HepG2 (cell line): ENCODE measurements around the gene PPP1R13B. TPM values are rescaled to one million over a fixed set of nuclear protein-coding genes. Genes with fewer than 3 reads are reported as not detected.

Experiments used
- ATAC-seq: fragments of 200-7000 bp; cut with Tn5 transposase; 3 replicates; pipeline ENCODE4 v1.9.1; 2020; ENCODE audit warnings: mild to moderate bottlenecking, moderate library complexity
- BruUV-seq: library from RNA; stranded (reverse); fragments of 400-500 nt; replicated peaks from 2 replicates; lab custom pipeline; 2021; lab: Mats Ljungman, UMichigan
- CTCF ChIA-PET: fragments of 300-600 bp; formaldehyde crosslinking; extraction: SDS; loops from one replicate; lab custom pipeline; 2021; ENCODE audit warnings: low total read pairs, inconsistent platforms, low intra/inter-chr PET ratio; lab: Yijun Ruan, JAX
- POLR2A ChIA-PET: fragments of 350-600 bp; sonication (Branson Sonifier 250); formaldehyde crosslinking; loops from one replicate; lab custom pipeline; 2020; ENCODE audit warnings: antibody characterized with exemption, inconsistent platforms; lab: Yijun Ruan, JAX
- DNase-seq: peaks from one replicate; pipeline ENCODE4 v3.0.0-alpha.2; 2015; ENCODE audit warnings: low spot score
- FAIRE-seq: peaks from 3 replicates; lab custom pipeline; 2011; peaks lifted over from hg19 to GRCh38; lab: Jason Lieb, UNC
- H2AFZ ChIP-seq: one replicate; pipeline ENCODE4 v1.6.1; 2011; ENCODE audit warnings: low read length, inconsistent platforms
- H3K27ac ChIP-seq: fragments of 300-600 bp; 3 replicates; pipeline ENCODE4 v1.8.0; 2011; ENCODE audit warnings: mixed run types, mild to moderate bottlenecking, mixed read lengths, low read length, inconsistent platforms; ENCODE audit not compliant: insufficient read depth; ENCODE audit errors: extremely low read length
- H3K27me3 ChIP-seq, 2 experiments: fragments of 200-600 bp in 1 of 2; 2 replicates in 1 of 2; 3 replicates in 1 of 2; pipeline versions ENCODE4 v1.6.0 to v1.8.0; 2011; ENCODE audit warnings: low read length in 2 of 2, mild to moderate bottlenecking in 2 of 2, moderate library complexity in 2 of 2, inconsistent platforms in 1 of 2; ENCODE audit not compliant: insufficient read depth in 2 of 2, control insufficient read depth in 1 of 2
- H3K36me3 ChIP-seq, 2 experiments: fragments of 200-600 bp in 1 of 2; replicated peaks in 1 of 2; 2 replicates in 1 of 2; 3 replicates in 1 of 2; pipeline versions ENCODE4 v1.5.1 to v1.8.0; 2011; ENCODE audit warnings: low read length in 2 of 2, inconsistent platforms in 1 of 2; ENCODE audit not compliant: insufficient read depth in 2 of 2, control insufficient read depth in 1 of 2
- H3K4me1 ChIP-seq: 2 replicates; pipeline ENCODE4 v1.5.1; 2012; ENCODE audit warnings: low read length, inconsistent platforms; ENCODE audit not compliant: insufficient read depth
- H3K4me2 ChIP-seq: 2 replicates; pipeline ENCODE4 v1.6.0; 2011; ENCODE audit warnings: low read depth, low read length, inconsistent platforms
- H3K4me3 ChIP-seq, 3 experiments: fragments of 200-600 bp in 1 of 3; sonication (generic), shearing (Covaris generic) in 1 of 3; replicated peaks in 1 of 3; 2 replicates each; pipeline ENCODE4 v1.5.1; 2011 to 2016; ENCODE audit warnings: low read length in 3 of 3, inconsistent platforms in 2 of 3, low read depth in 2 of 3, mild to moderate bottlenecking in 2 of 3, control low read depth in 1 of 3, mixed read lengths in 1 of 3; ENCODE audit not compliant: insufficient read depth in 1 of 3
- H3K79me2 ChIP-seq: one replicate; pipeline ENCODE4 v1.6.1; 2011; ENCODE audit warnings: low read length, inconsistent platforms; ENCODE audit not compliant: insufficient read depth
- H3K9ac ChIP-seq: 2 replicates; pipeline ENCODE4 v1.6.0; 2011; ENCODE audit warnings: mild to moderate bottlenecking, low read depth, low read length, inconsistent platforms; ENCODE audit not compliant: insufficient read depth
- H3K9me3 ChIP-seq: 2 replicates; pipeline ENCODE4 v1.5.1; 2012; ENCODE audit warnings: mild to moderate bottlenecking, low read length
- H4K20me1 ChIP-seq: 2 replicates; pipeline ENCODE4 v1.6.0; 2011; ENCODE audit warnings: inconsistent platforms, mild to moderate bottlenecking, low read length, moderate library complexity; ENCODE audit not compliant: insufficient read depth
- NFIB ChIP-seq: sonication (generic); formaldehyde crosslinking; IDR thresholded peaks from 2 replicates; pipeline ENCODE4 v1.9.0; 2021; ENCODE audit warnings: missing genetic modification reagents, mild to moderate bottlenecking, borderline replicate concordance
- TARDBP ChIP-seq: sonication (generic); formaldehyde crosslinking; IDR thresholded peaks from 2 replicates; pipeline ENCODE4 v1.8.0; 2022; ENCODE audit warnings: mild to moderate bottlenecking, missing genetic modification reagents
- ZNF333 ChIP-seq: sonication (generic); formaldehyde crosslinking; IDR thresholded peaks from 2 replicates; pipeline ENCODE4 v1.4.0; 2020; ENCODE audit warnings: mild to moderate bottlenecking, missing genetic modification reagents, borderline replicate concordance
- ZNF543 ChIP-seq: sonication (generic); formaldehyde crosslinking; IDR thresholded peaks from 2 replicates; pipeline ENCODE4 v1.4.0; 2020; ENCODE audit warnings: mild to moderate bottlenecking, missing genetic modification reagents
- ZNF678 ChIP-seq: sonication (generic); formaldehyde crosslinking; IDR thresholded peaks from 2 replicates; pipeline ENCODE4 v1.4.0; 2020; ENCODE audit warnings: mild to moderate bottlenecking, missing genetic modification reagents
- ZNF891 ChIP-seq: sonication (generic); formaldehyde crosslinking; IDR thresholded peaks from 2 replicates; pipeline ENCODE4 v1.5.0; 2020; ENCODE audit warnings: mild to moderate bottlenecking, missing genetic modification reagents
- WGBS: methylation state at CpG from one replicate; pipeline ENCODE4 v1.1.6; 2017; ENCODE audit warnings: low lambda C conversion rate; 5-methylcytosine and 5-hydroxymethylcytosine counted together
- in situ Hi-C: cut with HindIII; loops from 2 replicates; pipeline ENCODE4 v1.10.0; 2017; ENCODE audit warnings: low pct_unique_long_range_greater_than_20kb; ENCODE audit not compliant: extremely low pct_ligation_motif_present
- intact Hi-C: fragments of 100-400 bp; cut with micrococcal nuclease; formaldehyde crosslinking; loops from one replicate; pipeline ENCODE4 v1.10.0; 2022; ENCODE audit not compliant: unreplicated experiment
- polyA plus RNA-seq, 8 experiments: library from polyadenylated mRNA; depleted of rRNA in 3 of 8; stranded (reverse) in 7 of 8; unstranded in 1 of 8; fragments of >200 nt; fragmentation: Illumina TruSeq in 4 of 8; extraction: Trizol in 4 of 8; gene quantifications; 2 replicates each; pipeline versions ENCODE4 v1.2.1 to v1.2.3, GENCODE V29; 2011 to 2016; ENCODE audit warnings: low read depth in 4 of 8, missing spikeins in 1 of 8, mixed read lengths in 1 of 8; ENCODE audit not compliant: insufficient read depth in 1 of 8
- total RNA-seq, 5 experiments: library from RNA; depleted of rRNA; stranded (reverse); fragments of >200 nt; fragmentation: Illumina TruSeq; extraction: Trizol; gene quantifications; 2 replicates each; pipeline ENCODE4 v1.2.3, GENCODE V29; 2016; ENCODE audit warnings: low read depth in 1 of 5
- TF ChIP-seq, protein P1 (sequence below): sonication (generic); formaldehyde crosslinking; IDR thresholded peaks from 2 replicates; pipeline ENCODE4 v1.5.0; 2020; ENCODE audit warnings: missing genetic modification reagents, mild to moderate bottlenecking, borderline replicate concordance
- TF ChIP-seq, protein P2 (sequence below): sonication (generic); formaldehyde crosslinking; IDR thresholded peaks from 2 replicates; pipeline ENCODE4 v1.5.0; 2020; ENCODE audit warnings: mild to moderate bottlenecking, missing genetic modification reagents, moderate library complexity
- TF ChIP-seq, protein P3 (sequence below): sonication (generic); formaldehyde crosslinking; IDR thresholded peaks from 2 replicates; pipeline ENCODE4 v1.4.0; 2020; ENCODE audit warnings: mild to moderate bottlenecking, missing genetic modification reagents, borderline replicate concordance
- TF ChIP-seq, protein P4 (sequence below): sonication (generic); formaldehyde crosslinking; IDR thresholded peaks from 2 replicates; pipeline ENCODE4 v1.8.1; 2023; ENCODE audit warnings: mild to moderate bottlenecking, missing genetic modification reagents

PPP1R13B gene
- total and polyA plus RNA-seq, 2 of the 13 experiments (the other 11 are each of a cell fraction or from before 2014, with no cell fraction given): 4.6 to 9.4 TPM

DNA sequence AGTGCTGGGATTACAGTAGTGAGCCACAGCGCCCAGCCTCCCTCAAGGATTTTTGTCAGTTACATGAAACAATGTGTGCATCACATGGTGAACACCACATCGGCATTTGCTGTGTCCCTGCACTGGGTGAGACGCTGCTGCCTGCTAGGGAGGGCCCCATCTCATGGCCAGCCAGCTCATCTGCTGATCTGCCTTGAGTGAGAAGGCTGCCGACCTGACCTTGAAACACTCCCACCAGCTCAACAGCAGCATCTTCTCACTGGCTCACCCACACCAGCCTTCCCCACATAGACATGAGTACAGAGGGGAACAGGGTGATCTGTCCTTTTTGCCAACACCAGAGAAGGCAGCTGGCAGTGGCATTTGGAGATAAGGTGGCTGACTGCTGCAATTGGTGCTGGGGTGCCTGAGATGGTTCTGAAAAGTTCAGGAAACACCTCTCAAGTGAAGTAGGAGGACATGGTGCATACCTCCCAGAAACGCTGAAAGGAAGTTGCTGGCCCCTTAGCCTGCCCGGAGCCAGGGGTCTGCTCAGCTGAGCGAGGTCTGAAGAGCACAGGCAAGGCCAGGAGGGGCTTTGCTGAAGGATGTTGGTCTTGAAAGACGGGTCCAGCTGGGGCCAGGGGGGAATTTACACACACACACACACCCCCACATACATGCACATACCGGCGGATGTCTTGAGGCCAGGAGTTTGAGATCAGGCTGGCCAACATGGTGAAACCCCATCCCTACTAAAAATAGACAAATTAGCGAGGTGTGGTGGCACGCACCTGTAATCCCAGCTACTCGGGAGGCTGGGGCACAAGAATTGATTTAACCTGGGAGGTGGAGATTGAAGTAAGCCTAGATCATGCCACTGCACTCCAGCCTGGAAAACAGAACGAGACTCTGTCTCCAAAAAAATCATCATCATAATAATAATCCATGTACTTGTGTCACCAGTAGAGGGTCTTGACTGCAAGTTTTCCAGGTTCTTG, 14.3 kb upstream of the PPP1R13B start:
- 36% methylated on average over 8 of the region's 14 CpGs for WGBS
- CTCF ChIA-PET: no interaction called here
- H3K9me3 ChIP-seq: no peaks in the 10 kb centered on the region
- FAIRE-seq: no peak
- H3K36me3 ChIP-seq: no peaks in the 10 kb centered on the region
- peak overlapping the region; percentile 53 for H3K9ac ChIP-seq
- H3K4me1 ChIP-seq: peaks cover 60% of the 10 kb centered on the region
- intact Hi-C loops: loop anchor here (2.0 kb wide), 1 partner anchor 27 kb away; no protein-coding TSS in a partner anchor
- H3K27me3 ChIP-seq: 0 out of 5 replicates have a peak, but pooled peaks cover 0 to 4% of the 10 kb centered on the region in 2 experiments
- ATAC-seq: no peak
- POLR2A ChIA-PET: interaction anchor here (0.7 to 3.9 kb wide), 4 partner anchors 13 to 36 kb away, joined by 3 to 59 read pairs (median 3); no protein-coding TSS in a partner anchor
- no peak overlapping the region for H2AFZ ChIP-seq
- BruUV-seq: no TSS peak
- DNase-seq: no peak
- peak overlapping the region; percentile 41 for H3K27ac ChIP-seq
- no peaks in the 10 kb centered on the region for H4K20me1 ChIP-seq
- in situ Hi-C loops: no loop called here
- no peaks in the 10 kb centered on the region for H3K79me2 ChIP-seq
- H3K4me2 ChIP-seq: peak overlapping the region; percentile 73
- H3K4me3 ChIP-seq: peak overlapping the region; percentile 48 to 66 (median 49)
- no peak for TF ChIP-seq ZNF891 (CRISPR knock-in tag)
- peak; percentile 46; the same call in 1 of the 2 replicates for TF ChIP-seq ZNF543 (CRISPR knock-in tag)
- no peak for TF ChIP-seq NFIB (CRISPR knock-in tag)
- 0 out of 2 replicates have a peak, but pooled peaks have one; percentile 29 for TF ChIP-seq ZNF333 (CRISPR knock-in tag)
- peak; percentile 13; the same call in 1 of the 2 replicates for TF ChIP-seq TARDBP (CRISPR knock-in tag)
- TF ChIP-seq, protein P1, sequence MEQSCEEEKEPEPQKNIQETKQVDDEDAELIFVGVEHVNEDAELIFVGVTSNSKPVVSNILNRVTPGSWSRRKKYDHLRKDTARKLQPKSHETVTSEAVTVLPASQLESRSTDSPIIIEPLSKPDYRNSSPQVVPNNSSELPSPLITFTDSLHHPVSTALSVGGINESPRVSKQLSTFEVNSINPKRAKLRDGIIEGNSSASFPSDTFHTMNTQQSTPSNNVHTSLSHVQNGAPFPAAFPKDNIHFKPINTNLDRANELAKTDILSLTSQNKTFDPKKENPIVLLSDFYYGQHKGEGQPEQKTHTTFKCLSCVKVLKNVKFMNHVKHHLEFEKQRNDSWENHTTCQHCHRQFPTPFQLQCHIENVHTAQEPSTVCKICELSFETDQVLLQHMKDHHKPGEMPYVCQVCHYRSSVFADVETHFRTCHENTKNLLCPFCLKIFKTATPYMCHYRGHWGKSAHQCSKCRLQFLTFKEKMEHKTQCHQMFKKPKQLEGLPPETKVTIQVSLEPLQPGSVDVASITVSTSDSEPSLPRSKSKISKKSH (CRISPR knock-in tag): no peak
- TF ChIP-seq ZNF678 (CRISPR knock-in tag): 0 out of 2 replicates have a peak, but pooled peaks have one; percentile 50
- TF ChIP-seq, protein P2, sequence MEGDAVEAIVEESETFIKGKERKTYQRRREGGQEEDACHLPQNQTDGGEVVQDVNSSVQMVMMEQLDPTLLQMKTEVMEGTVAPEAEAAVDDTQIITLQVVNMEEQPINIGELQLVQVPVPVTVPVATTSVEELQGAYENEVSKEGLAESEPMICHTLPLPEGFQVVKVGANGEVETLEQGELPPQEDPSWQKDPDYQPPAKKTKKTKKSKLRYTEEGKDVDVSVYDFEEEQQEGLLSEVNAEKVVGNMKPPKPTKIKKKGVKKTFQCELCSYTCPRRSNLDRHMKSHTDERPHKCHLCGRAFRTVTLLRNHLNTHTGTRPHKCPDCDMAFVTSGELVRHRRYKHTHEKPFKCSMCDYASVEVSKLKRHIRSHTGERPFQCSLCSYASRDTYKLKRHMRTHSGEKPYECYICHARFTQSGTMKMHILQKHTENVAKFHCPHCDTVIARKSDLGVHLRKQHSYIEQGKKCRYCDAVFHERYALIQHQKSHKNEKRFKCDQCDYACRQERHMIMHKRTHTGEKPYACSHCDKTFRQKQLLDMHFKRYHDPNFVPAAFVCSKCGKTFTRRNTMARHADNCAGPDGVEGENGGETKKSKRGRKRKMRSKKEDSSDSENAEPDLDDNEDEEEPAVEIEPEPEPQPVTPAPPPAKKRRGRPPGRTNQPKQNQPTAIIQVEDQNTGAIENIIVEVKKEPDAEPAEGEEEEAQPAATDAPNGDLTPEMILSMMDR: peak; percentile 27; the same call in 1 of the 2 replicates
- TF ChIP-seq, protein P3, sequence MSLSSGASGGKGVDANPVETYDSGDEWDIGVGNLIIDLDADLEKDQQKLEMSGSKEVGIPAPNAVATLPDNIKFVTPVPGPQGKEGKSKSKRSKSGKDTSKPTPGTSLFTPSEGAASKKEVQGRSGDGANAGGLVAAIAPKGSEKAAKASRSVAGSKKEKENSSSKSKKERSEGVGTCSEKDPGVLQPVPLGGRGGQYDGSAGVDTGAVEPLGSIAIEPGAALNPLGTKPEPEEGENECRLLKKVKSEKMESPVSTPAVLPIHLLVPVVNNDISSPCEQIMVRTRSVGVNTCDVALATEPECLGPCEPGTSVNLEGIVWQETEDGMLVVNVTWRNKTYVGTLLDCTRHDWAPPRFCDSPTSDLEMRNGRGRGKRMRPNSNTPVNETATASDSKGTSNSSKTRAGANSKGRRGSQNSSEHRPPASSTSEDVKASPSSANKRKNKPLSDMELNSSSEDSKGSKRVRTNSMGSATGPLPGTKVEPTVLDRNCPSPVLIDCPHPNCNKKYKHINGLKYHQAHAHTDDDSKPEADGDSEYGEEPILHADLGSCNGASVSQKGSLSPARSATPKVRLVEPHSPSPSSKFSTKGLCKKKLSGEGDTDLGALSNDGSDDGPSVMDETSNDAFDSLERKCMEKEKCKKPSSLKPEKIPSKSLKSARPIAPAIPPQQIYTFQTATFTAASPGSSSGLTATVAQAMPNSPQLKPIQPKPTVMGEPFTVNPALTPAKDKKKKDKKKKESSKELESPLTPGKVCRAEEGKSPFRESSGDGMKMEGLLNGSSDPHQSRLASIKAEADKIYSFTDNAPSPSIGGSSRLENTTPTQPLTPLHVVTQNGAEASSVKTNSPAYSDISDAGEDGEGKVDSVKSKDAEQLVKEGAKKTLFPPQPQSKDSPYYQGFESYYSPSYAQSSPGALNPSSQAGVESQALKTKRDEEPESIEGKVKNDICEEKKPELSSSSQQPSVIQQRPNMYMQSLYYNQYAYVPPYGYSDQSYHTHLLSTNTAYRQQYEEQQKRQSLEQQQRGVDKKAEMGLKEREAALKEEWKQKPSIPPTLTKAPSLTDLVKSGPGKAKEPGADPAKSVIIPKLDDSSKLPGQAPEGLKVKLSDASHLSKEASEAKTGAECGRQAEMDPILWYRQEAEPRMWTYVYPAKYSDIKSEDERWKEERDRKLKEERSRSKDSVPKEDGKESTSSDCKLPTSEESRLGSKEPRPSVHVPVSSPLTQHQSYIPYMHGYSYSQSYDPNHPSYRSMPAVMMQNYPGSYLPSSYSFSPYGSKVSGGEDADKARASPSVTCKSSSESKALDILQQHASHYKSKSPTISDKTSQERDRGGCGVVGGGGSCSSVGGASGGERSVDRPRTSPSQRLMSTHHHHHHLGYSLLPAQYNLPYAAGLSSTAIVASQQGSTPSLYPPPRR (CRISPR knock-in tag): 0 out of 2 replicates have a peak, but pooled peaks have one; percentile 21
- TF ChIP-seq, protein P4, sequence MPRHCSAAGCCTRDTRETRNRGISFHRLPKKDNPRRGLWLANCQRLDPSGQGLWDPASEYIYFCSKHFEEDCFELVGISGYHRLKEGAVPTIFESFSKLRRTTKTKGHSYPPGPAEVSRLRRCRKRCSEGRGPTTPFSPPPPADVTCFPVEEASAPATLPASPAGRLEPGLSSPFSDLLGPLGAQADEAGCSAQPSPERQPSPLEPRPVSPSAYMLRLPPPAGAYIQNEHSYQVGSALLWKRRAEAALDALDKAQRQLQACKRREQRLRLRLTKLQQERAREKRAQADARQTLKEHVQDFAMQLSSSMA (CRISPR knock-in tag): 0 out of 2 replicates have a peak, but pooled peaks have one; percentile 43
